ENCODE results near the gene DRD1.

DNA sequence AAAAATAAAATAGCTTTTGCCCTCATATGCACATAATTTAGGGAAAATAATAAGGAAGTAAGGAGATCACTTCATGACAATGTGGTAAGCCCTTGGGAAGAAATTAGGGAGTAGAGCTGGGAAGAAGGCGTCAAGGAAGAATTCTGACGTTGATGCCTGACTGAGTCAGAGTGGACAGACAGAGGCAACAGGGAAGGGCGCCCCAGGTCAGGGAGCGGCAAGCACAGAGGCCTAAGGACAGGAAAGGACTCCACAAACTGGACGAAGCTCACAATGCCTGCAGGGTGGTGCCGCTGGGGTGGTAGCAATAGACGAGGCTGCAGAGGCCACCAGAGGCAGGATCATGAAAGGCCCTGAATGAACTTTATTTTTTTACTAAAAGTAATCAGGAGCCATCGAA, 7.6 kb downstream of the DRD1 start:
- TF ChIP-seq, protein P1, sequence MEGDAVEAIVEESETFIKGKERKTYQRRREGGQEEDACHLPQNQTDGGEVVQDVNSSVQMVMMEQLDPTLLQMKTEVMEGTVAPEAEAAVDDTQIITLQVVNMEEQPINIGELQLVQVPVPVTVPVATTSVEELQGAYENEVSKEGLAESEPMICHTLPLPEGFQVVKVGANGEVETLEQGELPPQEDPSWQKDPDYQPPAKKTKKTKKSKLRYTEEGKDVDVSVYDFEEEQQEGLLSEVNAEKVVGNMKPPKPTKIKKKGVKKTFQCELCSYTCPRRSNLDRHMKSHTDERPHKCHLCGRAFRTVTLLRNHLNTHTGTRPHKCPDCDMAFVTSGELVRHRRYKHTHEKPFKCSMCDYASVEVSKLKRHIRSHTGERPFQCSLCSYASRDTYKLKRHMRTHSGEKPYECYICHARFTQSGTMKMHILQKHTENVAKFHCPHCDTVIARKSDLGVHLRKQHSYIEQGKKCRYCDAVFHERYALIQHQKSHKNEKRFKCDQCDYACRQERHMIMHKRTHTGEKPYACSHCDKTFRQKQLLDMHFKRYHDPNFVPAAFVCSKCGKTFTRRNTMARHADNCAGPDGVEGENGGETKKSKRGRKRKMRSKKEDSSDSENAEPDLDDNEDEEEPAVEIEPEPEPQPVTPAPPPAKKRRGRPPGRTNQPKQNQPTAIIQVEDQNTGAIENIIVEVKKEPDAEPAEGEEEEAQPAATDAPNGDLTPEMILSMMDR (IDR thresholded peaks at IDR 0.05): no peak
- TF ChIP-seq POLR2A (IDR thresholded peaks at IDR 0.05): no peak

Measured in uterus (tissue), 2 donors.